Kidney epithelial cell (primary cell): ENCODE data around the gene SIN3B. TPM values are rescaled to one million over a fixed set of nuclear protein-coding genes. Genes with fewer than 3 reads are reported as not detected.

Experiments used
- DNase-seq: peaks from one replicate; pipeline ENCODE4 v3.0.0-alpha.2; 2010; ENCODE audit warnings: low read depth
- H3K27me3 ChIP-seq: 2 replicates; pipeline ENCODE4 v1.6.0; 2011; ENCODE audit warnings: low read length; ENCODE audit not compliant: control insufficient read depth, insufficient read depth
- H3K36me3 ChIP-seq: 2 replicates; pipeline ENCODE4 v1.5.1; 2011; ENCODE audit warnings: low read length; ENCODE audit not compliant: control insufficient read depth, insufficient read depth
- H3K4me3 ChIP-seq: 2 replicates; pipeline ENCODE4 v1.5.1; 2011; ENCODE audit warnings: low read depth, mild to moderate bottlenecking, control low read depth, low read length
- total RNA-seq: library from RNA; depleted of rRNA; stranded (reverse); fragments of >200 nt; gene quantifications from 2 replicates; pipeline ENCODE4 v1.2.3, GENCODE V29; 2015
- TF ChIP-seq, protein P1 (sequence below): IDR thresholded peaks from 2 replicates; pipeline ENCODE4 v1.5.1; 2011; ENCODE audit warnings: mild to moderate bottlenecking, moderate library complexity, low read length, control low read depth, inconsistent platforms; ENCODE audit not compliant: insufficient read depth, poor library complexity, severe bottlenecking

The SIN3B gene, protein sequence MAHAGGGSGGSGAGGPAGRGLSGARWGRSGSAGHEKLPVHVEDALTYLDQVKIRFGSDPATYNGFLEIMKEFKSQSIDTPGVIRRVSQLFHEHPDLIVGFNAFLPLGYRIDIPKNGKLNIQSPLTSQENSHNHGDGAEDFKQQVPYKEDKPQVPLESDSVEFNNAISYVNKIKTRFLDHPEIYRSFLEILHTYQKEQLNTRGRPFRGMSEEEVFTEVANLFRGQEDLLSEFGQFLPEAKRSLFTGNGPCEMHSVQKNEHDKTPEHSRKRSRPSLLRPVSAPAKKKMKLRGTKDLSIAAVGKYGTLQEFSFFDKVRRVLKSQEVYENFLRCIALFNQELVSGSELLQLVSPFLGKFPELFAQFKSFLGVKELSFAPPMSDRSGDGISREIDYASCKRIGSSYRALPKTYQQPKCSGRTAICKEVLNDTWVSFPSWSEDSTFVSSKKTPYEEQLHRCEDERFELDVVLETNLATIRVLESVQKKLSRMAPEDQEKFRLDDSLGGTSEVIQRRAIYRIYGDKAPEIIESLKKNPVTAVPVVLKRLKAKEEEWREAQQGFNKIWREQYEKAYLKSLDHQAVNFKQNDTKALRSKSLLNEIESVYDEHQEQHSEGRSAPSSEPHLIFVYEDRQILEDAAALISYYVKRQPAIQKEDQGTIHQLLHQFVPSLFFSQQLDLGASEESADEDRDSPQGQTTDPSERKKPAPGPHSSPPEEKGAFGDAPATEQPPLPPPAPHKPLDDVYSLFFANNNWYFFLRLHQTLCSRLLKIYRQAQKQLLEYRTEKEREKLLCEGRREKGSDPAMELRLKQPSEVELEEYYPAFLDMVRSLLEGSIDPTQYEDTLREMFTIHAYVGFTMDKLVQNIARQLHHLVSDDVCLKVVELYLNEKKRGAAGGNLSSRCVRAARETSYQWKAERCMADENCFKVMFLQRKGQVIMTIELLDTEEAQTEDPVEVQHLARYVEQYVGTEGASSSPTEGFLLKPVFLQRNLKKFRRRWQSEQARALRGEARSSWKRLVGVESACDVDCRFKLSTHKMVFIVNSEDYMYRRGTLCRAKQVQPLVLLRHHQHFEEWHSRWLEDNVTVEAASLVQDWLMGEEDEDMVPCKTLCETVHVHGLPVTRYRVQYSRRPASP
- total RNA-seq = 36.6 and 43.5 TPM in 2 replicates

DNA sequence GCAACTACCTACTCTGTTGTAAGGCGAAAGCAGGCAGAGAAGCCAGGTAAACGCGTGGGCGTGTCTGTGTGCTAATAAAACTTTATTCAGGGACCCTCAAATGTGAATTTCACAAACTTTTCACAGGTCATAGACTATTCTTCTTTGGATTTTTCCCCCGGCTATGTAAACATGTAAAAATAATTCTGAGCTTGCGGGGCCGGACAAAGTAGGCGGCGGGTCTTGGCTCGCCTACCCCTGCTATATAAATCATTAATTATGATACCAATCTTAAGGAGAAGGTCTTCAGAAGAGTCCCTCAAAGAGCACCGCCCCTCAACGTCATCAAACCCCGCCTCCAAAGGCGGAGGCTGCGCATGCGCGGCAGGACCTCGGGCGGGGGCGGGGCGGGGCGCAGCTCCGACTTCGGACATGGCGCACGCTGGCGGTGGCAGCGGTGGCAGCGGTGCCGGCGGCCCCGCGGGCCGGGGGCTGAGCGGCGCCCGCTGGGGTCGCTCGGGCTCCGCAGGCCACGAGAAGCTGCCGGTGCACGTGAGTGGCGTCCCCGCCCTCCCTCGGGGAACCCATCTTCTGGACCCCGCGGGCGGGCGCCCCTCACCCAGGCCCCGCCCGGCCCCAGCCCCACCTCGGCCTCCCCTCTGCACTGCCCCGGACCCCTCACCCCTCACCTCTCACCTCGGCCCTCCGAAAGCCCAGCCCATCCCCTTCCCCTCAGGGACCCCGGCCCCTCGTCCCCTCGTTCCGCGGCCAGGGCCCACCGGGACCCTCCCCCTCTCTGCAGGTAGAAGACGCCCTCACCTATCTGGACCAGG, at the start of gene SIN3B:
Gene SIN3B (plus strand): TSS at position 389 of the 812 bp plus-strand sequence. CDS start 23 bp downstream, at position 412.
- Histone ChIP-seq H3K27me3 (no peaks in the 10 kb centered on the region), H3K4me3 (peak within 1 kb of the TSS; percentile 93), H3K36me3 (peaks cover 5% of the 10 kb centered on the region)
- peak; percentile 45 for DNase-seq
- TF ChIP-seq, protein P1, sequence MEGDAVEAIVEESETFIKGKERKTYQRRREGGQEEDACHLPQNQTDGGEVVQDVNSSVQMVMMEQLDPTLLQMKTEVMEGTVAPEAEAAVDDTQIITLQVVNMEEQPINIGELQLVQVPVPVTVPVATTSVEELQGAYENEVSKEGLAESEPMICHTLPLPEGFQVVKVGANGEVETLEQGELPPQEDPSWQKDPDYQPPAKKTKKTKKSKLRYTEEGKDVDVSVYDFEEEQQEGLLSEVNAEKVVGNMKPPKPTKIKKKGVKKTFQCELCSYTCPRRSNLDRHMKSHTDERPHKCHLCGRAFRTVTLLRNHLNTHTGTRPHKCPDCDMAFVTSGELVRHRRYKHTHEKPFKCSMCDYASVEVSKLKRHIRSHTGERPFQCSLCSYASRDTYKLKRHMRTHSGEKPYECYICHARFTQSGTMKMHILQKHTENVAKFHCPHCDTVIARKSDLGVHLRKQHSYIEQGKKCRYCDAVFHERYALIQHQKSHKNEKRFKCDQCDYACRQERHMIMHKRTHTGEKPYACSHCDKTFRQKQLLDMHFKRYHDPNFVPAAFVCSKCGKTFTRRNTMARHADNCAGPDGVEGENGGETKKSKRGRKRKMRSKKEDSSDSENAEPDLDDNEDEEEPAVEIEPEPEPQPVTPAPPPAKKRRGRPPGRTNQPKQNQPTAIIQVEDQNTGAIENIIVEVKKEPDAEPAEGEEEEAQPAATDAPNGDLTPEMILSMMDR = no peak

DNA sequence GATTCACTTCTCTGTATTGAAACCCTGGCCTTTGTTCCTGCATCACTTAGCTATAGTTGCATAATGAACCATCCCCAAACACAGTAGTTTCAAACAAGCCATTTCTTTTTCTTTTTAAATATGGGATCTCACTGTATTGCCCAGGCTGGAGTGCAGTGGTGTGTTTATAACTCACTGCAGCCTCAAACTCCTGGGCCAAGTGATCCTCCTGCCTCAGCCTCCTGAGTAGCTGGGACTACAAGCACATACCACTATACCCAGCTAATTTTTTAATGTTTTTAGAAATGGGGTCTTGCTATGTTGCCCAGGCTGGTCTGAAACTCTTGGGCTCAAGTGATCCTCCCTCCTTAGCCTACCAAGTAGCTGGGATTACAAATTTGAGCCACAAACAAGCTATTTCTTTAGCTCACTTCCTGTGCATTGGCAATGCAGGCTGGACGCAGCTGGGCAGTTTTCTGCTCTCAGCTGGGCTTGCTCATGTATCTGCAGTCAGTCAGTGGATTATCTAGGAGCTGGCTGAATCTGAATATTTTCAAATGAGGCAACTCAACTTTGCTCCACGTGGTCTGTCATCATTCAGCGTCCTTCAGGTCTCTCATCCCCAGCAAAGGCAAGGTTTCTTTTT, 49.5 kb upstream of the SIN3B start:
- DNase-seq = no peak
- H3K36me3 ChIP-seq = no peaks in the 10 kb centered on the region
- TF ChIP-seq, protein P1 = no peak
- no peak overlapping the region for H3K4me3 ChIP-seq
- H3K27me3 ChIP-seq = no peaks in the 10 kb centered on the region

DNA sequence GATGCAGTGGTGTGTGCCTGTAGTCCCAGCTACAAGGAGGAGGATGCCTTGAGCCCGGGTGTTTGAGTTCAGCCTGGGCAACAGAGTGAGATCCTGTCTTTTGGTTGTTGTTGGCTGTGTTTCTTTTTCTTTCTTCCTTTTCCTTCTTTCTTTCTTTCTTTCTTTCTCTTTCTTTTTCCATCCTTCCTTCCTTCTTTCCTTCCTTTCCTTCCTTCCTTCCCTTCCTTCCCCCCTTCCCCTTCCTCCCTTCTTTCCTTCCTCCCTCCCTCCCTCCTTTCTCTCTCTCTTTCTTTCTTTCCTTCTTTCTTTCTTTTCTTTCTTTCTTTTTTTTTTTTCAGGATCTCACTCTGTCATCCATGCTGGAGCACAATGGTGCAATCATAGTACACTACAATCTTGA, 46.5 kb upstream of the SIN3B start:
- H3K4me3 ChIP-seq = no peak overlapping the region
- no peaks in the 10 kb centered on the region for H3K27me3 ChIP-seq
- TF ChIP-seq, protein P1 = no peak
- DNase-seq = no peak
- no peaks in the 10 kb centered on the region for H3K36me3 ChIP-seq

DNA sequence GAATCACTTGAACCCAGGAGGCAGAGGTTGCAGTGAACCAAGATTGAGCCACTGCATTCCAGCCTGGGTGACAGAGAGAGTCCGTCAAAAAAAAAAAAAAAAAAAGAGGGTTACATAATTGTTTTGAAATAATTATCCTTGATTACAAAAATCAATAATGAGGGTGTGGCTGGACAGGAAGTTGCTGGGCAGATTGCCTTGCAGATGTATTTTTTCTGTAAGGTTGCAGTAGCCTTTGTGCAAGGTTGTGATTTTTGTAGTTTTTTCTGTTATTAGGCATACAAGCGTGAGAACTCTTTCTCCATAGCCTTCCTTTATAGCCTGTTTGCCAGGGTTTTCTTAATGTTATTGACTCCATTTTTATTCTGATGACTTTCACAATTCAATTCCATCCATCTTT, 40.7 kb upstream of the SIN3B start:
- no peaks in the 10 kb centered on the region for H3K27me3 ChIP-seq
- H3K36me3 ChIP-seq = no peaks in the 10 kb centered on the region
- H3K4me3 ChIP-seq = no peak overlapping the region
- no peak for DNase-seq
- TF ChIP-seq, protein P1 = no peak

DNA sequence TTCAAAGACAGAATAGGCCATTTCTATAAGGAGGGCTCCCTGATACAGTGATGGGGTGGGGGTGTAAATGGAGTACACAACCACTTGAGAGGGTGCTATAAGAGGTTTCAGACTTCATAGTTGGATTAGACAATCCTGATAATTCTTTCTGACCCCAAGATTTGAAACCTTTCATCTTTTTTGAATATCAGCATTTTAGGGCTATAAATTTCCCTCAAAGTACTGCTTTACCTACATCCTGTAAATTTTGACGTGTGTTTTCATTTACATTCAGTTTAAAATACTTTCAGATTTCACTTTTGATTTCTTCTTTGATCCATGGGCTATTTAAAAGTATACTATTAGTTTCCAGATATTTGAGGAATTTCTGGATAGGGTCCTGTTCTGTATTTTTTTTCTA, 40.0 kb upstream of the SIN3B start:
- DNase-seq = no peak
- Histone ChIP-seq H3K36me3 (no peaks in the 10 kb centered on the region), H3K4me3 (no peak overlapping the region), H3K27me3 (no peaks in the 10 kb centered on the region)
- TF ChIP-seq, protein P1 = no peak
